Glutamatergic neuron (in vitro differentiated cells): Measurements from ENCODE around the gene PYGO1. TPM values are rescaled to one million over a fixed set of nuclear protein-coding genes. Genes with fewer than 3 reads are reported as not detected.

Experiments
- DNase-seq: peaks from one replicate; pipeline ENCODE4 v3.0.0; 2022
- H3K27ac Mint-ChIP-seq: one replicate; pipeline ENCODE4 v1.8.0; 2020; ENCODE audit warnings: mild to moderate bottlenecking, mixed read lengths, inconsistent platforms; ENCODE audit not compliant: unreplicated experiment
- H3K27me3 Mint-ChIP-seq: one replicate; pipeline ENCODE4 v1.8.0; 2020; ENCODE audit warnings: mild to moderate bottlenecking, moderate library complexity, mixed read lengths, inconsistent platforms; ENCODE audit not compliant: unreplicated experiment
- H3K36me3 Mint-ChIP-seq: one replicate; pipeline ENCODE4 v1.8.0; 2020; ENCODE audit warnings: mild to moderate bottlenecking, mixed read lengths, inconsistent platforms; ENCODE audit not compliant: unreplicated experiment
- H3K4me1 Mint-ChIP-seq: one replicate; pipeline ENCODE4 v1.8.0; 2020; ENCODE audit warnings: mild to moderate bottlenecking, low read depth, mixed read lengths, inconsistent platforms; ENCODE audit not compliant: unreplicated experiment
- H3K4me3 Mint-ChIP-seq: one replicate; pipeline ENCODE4 v1.8.0; 2020; ENCODE audit warnings: mild to moderate bottlenecking, mixed read lengths, inconsistent platforms; ENCODE audit not compliant: unreplicated experiment
- H3K9me3 Mint-ChIP-seq: one replicate; pipeline ENCODE4 v1.8.0; 2020; ENCODE audit warnings: mild to moderate bottlenecking, moderate library complexity, mixed read lengths, inconsistent platforms; ENCODE audit not compliant: unreplicated experiment
- CTCF ChIP-seq: fragments of 200-600 bp; sonication (generic); IDR thresholded peaks from one replicate; pipeline ENCODE4 v1.5.0; 2021; ENCODE audit not compliant: partially characterized antibody, unreplicated experiment
- long read RNA-seq: library from polyadenylated mRNA; unstranded; transcript quantifications from one replicate; pipeline ENCODE4 v2.0.0, GENCODE V29; 2020; ENCODE audit not compliant: unreplicated experiment
- total RNA-seq: library from RNA; stranded (reverse); fragmentation: NEBNext Ultra II Directional; extraction: Animal tissue kit (Norgen Biotek cat#: 25700); gene quantifications from one replicate; pipeline ENCODE4 v1.2.1, GENCODE V29; 2021; ENCODE audit not compliant: unreplicated experiment

Gene PYGO1
- 7.8 TPM for total RNA-seq
- long read RNA-seq = 0 reads

- Mint-ChIP-seq H3K4me3 (peak within 1 kb of the TSS; percentile 89), H3K4me1 (peaks cover 4% of the 10 kb centered on the region), H3K27me3 (peaks cover 4% of the 10 kb centered on the region), H3K27ac (peak within 1 kb of the TSS; percentile 80), H3K36me3 (peaks cover 5% of the 10 kb centered on the region), H3K9me3 (peaks cover 6% of the 10 kb centered on the region)
- no peak for TF ChIP-seq CTCF
- DNase-seq = peak; percentile 84
Measured at GRCh38 chr15:55588070-55588814, at the start of gene PYGO1. Gene PYGO1 (minus strand): TSS chr15:55588345. CDS start chr15:55587883, 462 bp downstream.

GRCh38 chr15:55637086-55637485 lies 48.9 kb upstream of the PYGO1 start:
- Mint-ChIP-seq H3K4me3 (no peak overlapping the region), H3K4me1 (no peaks in the 10 kb centered on the region), H3K27me3 (no peaks in the 10 kb centered on the region), H3K9me3 (no peaks in the 10 kb centered on the region), H3K36me3 (peaks cover 5% of the 10 kb centered on the region), H3K27ac (no peak overlapping the region)
- no peak for DNase-seq
- TF ChIP-seq CTCF = no peak

GRCh38 chr15:55633731-55634130 lies 45.6 kb upstream of the PYGO1 start:
- H3K27me3 Mint-ChIP-seq = no peaks in the 10 kb centered on the region
- H3K27ac Mint-ChIP-seq = no peak overlapping the region
- no peaks in the 10 kb centered on the region for H3K9me3 Mint-ChIP-seq
- TF ChIP-seq CTCF = no peak
- no peak overlapping the region for H3K4me3 Mint-ChIP-seq
- H3K4me1 Mint-ChIP-seq = no peaks in the 10 kb centered on the region
- DNase-seq = no peak
- peaks cover 5% of the 10 kb centered on the region for H3K36me3 Mint-ChIP-seq

- Mint-ChIP-seq H3K36me3 (peaks cover 5% of the 10 kb centered on the region), H3K9me3 (no peaks in the 10 kb centered on the region), H3K4me1 (no peaks in the 10 kb centered on the region), H3K27ac (no peak overlapping the region), H3K4me3 (no peak overlapping the region), H3K27me3 (no peaks in the 10 kb centered on the region)
- no peak for DNase-seq
- TF ChIP-seq CTCF = no peak
Measured at GRCh38 chr15:55632434-55632833, 44.3 kb upstream of the PYGO1 start.

- no peaks in the 10 kb centered on the region for H3K4me1 Mint-ChIP-seq
- no peaks in the 10 kb centered on the region for H3K9me3 Mint-ChIP-seq
- no peak overlapping the region for H3K4me3 Mint-ChIP-seq
- peaks cover 5% of the 10 kb centered on the region for H3K36me3 Mint-ChIP-seq
- TF ChIP-seq CTCF = no peak
- no peak overlapping the region for H3K27ac Mint-ChIP-seq
- no peak for DNase-seq
- no peaks in the 10 kb centered on the region for H3K27me3 Mint-ChIP-seq
Measured at GRCh38 chr15:55630858-55631257, 42.7 kb upstream of the PYGO1 start.
